GM21360 (cell line): ENCODE measurements around the gene NUDT14.

Experiments used
- ATAC-seq: cut with Tn5 transposase; IDR thresholded peaks from one replicate; pipeline ENCODE4 v1.9.1; 2021; ENCODE audit warnings: mild to moderate bottlenecking, moderate library complexity; ENCODE audit not compliant: unreplicated experiment

NUDT14 gene

GRCh38 chr14:105212541-105213300 is 31.6 kb upstream of the NUDT14 start:
- ATAC-seq: no peak

DNA sequence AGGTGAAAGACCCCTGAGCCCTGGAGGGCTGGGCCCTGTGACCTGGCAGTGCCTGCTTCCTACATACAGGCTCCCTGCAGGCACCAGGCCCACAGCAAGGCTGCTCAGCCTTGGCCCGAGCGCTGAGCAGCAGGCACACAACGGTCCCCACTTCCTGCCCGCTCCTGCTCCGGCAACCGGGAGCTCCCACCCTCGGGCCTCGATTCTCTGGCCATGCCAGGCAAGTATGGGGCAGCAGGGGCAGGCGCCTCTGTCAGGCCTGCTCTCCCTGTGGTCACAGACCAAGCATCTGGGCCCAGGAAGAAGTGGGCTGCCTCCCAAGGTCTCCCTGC is 30.6 kb upstream of the NUDT14 start:
- ATAC-seq: no peak

DNA sequence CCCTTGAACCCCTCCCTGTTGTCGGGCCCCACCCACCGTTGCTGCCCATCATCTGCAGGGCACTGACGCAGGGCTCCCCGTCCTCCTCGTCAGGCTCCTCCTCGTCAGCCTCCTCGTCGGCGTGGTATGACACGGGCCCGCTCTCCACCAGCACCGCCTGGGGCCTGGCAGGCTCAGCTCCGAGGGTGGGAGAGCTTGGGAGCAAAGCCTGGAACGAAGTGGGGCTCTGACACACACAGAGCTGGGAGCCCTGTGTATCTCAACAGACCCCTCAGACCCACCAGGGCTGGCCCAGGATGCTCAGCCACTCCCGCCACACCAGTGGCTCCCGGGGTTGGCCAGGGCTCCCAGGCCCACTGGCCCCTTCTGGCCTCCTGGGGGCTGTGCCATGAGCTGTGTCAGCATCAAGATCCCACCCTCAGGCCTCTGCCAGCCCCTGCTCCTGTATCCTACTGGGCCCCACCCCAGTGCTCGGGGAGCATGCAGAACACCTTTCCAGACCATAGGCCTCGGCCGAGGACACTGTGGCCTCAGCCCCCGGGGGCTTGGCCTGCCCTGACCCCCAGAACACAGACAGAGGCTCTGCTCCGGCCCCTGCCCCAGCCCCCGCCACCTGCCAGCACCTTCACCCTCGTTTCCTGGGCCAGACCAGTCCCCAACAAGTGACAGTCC is 30.1 kb upstream of the NUDT14 start:
- no peak for ATAC-seq

- ATAC-seq: no peak
These were observed 29.3 kb upstream of the NUDT14 start for GRCh38 chr14:105210266-105211025.

DNA sequence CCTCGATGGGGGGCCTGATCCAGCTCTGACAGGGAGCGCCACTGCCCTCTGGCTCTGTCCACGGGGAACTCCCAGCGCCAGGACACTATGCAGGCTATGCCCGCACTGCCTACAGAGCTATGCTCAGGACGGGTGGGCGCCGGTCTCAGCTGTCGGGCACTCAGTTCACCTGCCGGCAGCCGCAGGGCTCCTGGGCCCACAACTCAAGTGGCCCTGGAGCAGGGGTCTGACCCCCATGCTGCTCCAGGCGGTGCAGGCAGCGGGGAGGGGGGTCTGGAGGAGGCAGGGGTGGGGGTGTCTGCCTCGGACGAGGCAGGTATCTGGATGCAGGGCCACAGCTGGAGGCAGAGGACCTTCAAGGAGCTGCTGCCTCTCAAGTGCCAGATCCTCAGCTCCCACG is 28.5 kb upstream of the NUDT14 start:
- ATAC-seq: no peak

DNA sequence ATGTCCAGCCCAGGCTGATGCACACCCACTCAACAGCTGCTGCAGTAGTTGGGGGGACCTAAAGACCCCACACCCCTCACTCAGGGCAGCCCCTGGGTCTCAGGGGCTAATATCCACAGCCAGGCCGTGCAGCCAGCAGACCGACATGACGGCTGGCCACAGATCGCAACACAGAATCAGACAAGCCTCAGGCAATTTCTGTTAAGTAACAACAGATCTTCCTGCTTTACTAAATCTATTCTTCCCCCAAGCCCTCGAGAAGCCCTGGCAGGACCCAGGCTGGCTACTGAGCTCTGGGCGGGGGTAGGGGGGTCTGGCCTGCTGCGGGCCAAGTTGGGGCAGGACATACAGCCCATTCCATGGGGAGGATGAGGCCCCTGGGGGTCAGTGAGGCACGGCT is 28.0 kb upstream of the NUDT14 start:
- ATAC-seq: no peak

- ATAC-seq: no peak
These were observed 27.6 kb upstream of the NUDT14 start for GRCh38 chr14:105208738-105209075.

- no peak for ATAC-seq
These were observed 27.1 kb upstream of the NUDT14 start for GRCh38 chr14:105207996-105208737.

- no peak for ATAC-seq
These were observed 26.4 kb upstream of the NUDT14 start for GRCh38 chr14:105207460-105207901.

GRCh38 chr14:105206873-105207272 is 25.8 kb upstream of the NUDT14 start:
- no peak for ATAC-seq

GRCh38 chr14:105205673-105206208 is 24.6 kb upstream of the NUDT14 start:
- ATAC-seq: no peak

DNA sequence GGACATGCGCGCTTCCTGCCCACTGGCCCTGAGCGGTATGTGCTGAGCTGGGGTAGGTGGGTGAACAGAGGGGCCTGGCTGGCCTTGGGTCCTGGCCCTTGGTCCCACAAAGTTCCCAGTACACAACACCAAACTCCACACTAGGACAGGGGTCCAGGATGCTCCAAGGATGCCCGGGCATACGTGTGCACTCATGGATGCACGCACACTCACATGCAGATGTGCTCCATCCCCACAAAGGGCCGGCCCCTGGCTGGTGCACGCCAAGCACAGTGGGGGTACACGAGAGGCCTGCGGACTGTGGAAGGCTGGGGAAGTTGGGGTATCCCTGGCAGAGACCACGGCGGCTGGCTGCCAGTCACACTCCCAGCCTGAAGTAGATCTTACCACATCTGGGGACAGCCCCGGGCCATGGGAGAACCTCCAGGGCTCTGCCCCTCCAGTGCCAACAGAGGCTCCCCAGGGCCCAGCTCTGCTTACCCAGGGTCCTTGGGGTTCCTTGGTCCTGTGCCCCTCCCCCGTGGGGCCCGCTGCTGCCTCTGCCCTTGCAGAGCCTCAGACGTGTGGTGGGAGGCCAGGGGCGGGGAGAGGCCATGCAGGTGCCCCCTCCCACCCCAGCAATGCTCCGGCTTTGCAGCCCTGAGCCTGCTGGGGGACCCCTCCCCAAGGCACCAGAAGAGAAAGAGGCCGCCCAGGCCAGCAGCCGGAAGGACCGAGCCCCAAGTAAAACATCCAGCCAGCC is 24.0 kb upstream of the NUDT14 start:
- no peak for ATAC-seq

DNA sequence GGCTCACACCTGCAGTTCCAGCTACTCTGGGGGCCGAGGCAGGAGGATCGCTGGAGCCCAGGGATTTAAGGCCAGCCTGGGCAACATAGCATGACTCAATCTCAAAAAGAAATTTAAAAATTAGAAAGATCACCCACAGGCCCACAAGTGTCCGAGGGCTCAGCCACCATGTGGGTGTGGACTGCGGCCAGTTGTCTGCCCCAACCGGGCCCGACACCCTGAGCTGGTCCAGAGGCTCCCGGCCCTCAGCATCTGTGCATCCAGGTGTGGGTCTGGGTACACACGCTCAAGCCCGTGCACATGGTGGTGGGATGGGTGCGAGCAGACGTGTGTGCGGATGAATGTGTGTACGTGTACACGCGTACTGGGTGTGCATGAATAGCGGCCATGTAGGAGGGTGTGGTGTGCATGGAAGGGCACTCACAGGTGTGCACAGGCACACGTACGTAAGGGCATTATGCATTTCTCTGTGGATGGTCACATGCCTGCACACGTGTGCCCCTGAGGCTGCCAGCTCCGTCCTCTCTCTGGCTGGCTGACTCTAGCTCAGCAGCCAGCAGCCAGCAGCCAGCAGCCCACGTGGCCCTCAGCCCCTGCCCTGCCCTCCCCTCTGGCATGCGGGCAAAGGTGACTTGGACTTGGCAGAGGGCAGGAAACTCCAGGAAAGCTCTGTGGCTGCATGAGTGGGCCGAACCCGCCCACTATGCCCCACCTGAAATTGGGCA is 23.3 kb upstream of the NUDT14 start:
- no peak for ATAC-seq

DNA sequence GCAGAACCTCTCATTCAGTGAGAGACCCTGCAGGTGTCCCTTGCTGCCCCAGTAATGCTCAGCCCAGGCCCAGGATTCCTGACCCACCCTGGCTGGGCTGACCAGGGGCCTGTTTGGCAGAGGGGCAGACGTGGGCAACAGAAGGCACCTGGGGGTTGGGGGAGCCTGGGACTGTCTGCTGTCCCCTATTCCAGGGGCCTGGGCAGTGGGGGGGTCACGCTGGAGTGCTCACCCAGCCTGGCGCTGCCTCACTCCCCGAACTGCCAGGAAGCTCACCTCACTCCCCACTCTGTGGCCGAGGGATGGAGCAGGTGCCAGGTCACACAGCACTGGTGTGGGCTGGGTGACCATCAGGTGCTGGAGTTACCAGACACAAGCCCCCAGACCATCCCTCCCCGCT is 22.6 kb upstream of the NUDT14 start:
- ATAC-seq: no peak

GRCh38 chr14:105203057-105203531 is 22.0 kb upstream of the NUDT14 start:
- no peak for ATAC-seq

DNA sequence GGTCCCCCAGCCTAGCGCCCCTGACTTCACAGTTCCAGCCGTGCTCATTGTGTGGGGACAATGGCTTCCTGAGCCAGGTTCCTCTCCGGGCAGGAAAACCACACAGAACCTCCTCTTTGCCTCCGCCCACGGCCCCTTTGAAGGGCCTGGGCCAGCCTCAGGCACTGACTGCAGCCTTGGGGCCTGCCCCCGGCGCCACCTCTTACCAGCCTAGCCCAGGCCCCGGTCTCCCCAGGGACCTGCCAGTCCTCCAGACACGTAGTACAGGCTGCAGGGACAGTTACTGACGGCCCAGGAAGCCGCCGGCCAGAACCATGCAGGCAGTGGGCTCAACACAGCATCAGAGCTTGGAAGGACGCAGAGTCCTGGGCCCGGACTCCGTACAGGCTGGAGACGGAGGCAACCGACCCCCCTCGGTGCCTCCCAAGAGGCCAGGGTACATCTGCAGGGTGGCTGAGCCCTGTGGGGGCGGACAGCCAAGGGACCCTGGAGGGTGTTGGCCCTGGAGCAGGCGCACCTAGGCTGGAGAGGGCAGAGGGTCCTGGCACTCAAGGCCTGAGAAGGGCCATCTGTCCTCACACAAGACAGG is 20.9 kb upstream of the NUDT14 start:
- ATAC-seq: no peak

- ATAC-seq: no peak
These were observed 20.2 kb upstream of the NUDT14 start for GRCh38 chr14:105201156-105201924.

GRCh38 chr14:105200641-105201040 is 19.5 kb upstream of the NUDT14 start:
- no peak for ATAC-seq
